Measurements from ENCODE around the gene SRPX2. TPM values are rescaled to one million over a fixed set of nuclear protein-coding genes. Genes with fewer than 3 reads are reported as not detected.

The SRPX2 gene
- total RNA-seq, 4 donors from 2014 or later, result 79.9 to 165 (median 109) TPM

DNA sequence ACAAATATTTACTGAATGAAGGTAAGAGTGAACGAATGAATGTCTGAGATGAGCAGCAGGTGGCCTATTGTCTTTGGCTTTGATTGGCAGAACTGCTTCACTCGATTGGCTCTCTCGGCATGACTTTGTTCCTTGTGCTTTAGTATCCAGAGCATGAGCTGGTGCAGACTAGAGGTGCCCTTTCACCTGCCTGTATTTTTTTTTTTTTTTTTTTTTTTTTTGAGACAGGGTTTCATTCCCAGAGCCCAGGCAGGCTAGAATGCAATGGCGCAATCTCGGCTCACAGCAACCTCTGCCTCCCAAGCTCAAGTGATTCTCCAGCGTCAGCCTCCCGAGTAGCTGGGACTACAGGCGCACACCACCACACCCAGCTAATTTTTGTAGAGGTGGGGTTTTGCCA, 38.9 kb downstream of the SRPX2 start:
- TF ChIP-seq CTCF (IDR thresholded peaks at IDR 0.05; ENCODE audit: low read depth), result no peak

DNA sequence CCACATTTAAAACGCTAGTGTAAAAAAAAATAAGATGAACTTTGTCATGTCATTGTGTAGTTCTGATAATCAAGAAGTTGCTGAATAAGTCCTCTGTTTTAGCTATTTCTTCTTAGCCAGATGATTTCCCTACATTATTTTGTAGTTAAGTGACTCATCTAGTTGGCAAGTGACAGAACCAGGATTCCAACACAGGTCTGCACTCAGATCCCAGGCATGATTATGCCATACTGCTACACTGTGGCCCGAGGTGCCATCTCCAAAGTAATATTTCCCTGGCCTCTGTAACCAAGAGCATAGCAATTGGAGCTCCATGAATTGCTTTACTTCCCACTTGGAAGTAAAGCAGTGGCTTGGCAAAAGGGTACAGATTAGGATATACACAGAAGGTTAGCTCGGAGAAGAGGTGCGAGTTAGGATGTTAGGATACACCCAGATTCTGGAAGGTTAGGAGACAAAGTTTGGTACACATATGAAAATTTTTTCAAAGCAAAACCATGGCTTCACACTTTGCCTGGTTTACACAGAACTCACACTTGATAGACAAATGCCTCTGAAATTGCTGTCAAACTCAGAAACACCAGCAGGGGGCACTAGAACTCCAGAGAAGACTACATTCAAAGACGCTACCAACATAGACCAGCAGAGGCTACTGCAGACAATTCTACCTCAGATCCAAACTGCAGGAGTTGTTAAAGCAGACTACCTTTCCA, 41.4 kb downstream of the SRPX2 start:
- no peak for TF ChIP-seq CTCF (IDR thresholded peaks at IDR 0.05; ENCODE audit: low read depth)

DNA sequence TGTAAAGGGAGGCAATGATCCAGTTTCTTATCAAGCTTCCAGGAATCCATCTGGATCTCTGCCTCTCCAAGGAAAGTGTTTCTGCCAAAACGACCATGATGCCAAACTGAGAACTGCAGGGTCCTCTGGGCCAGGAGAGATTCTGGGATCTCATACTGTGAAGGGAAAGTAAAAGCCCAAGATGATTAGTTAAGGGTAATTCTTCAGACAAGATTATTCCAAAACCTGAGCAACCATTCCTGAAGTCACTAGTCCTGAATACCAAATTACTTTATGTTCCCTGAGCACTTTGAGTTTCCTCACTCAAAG, 42.0 kb downstream of the SRPX2 start:
- TF ChIP-seq CTCF (IDR thresholded peaks at IDR 0.05; ENCODE audit: low read depth), result no peak

GRCh38 chrX:100687128-100687527, 43.1 kb downstream of the SRPX2 start:
- TF ChIP-seq CTCF (IDR thresholded peaks at IDR 0.05; ENCODE audit: low read depth), result no peak

GRCh38 chrX:100687546-100687945, 43.5 kb downstream of the SRPX2 start:
- TF ChIP-seq CTCF (IDR thresholded peaks at IDR 0.05; ENCODE audit: low read depth), result no peak

- no peak for TF ChIP-seq CTCF (IDR thresholded peaks at IDR 0.05; ENCODE audit: low read depth)
These were observed 51.3 kb downstream of the SRPX2 start for GRCh38 chrX:100695302-100695701.

GRCh38 chrX:100695991-100696390, 52.0 kb downstream of the SRPX2 start:
- no peak for TF ChIP-seq CTCF (IDR thresholded peaks at IDR 0.05; ENCODE audit: low read depth)

All from subcutaneous adipose tissue (tissue), 4 donors.